Measurements from ENCODE around the gene ITPRIPL2.
A peak's percentile ranks its signal among the peaks of the same experiment; 100 is the strongest.

ITPRIPL2 gene

DNA sequence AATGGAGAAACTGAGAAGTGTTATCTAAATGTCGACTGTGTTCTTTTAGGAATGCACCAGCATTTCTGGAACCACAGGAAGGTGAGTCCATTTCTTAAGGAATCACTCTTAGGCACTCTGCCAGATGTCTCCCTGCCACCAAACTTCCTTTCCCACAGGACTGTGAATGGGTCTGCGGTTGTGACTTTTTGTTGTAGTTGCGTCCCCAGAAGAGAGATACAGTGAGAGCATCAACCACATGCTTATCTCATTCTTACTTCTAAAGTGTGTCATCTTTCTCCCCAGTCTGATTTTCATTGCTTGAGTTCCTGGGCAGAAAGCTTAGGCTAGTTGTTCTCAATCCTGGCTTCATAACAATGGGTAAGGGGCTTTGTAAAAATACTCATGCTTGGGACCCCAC lies 13.4 kb downstream of the ITPRIPL2 start:
- DNase-seq, result no peak

DNA sequence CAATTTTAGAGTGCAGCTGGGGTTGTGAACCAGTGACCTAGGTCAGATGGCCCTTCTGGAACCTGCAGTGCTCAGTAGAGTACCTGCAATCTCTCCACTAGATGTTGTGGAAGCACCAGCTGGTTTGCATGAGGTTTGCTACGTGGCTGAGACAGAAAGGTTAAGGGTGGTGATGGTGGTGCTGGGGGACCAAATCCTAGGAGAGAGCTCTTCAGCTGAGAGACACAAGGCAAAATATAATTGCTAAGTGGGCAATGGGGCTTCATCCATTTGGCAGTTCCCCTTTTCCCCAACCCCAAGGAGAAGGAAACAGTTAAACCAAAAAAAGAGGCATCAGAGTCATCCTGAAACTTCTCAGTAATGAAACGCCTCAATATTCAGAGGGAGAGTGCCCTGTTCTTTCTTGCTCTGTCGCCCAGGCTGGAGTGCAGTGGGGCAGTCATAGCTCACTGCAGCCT lies 13.9 kb downstream of the ITPRIPL2 start:
- DNase-seq, result no peak

- no peak for DNase-seq
Measured at GRCh38 chr16:19128454-19129200, 14.9 kb downstream of the ITPRIPL2 start.

- no peak for DNase-seq
Measured at GRCh38 chr16:19130385-19130784, 16.6 kb downstream of the ITPRIPL2 start.

DNA sequence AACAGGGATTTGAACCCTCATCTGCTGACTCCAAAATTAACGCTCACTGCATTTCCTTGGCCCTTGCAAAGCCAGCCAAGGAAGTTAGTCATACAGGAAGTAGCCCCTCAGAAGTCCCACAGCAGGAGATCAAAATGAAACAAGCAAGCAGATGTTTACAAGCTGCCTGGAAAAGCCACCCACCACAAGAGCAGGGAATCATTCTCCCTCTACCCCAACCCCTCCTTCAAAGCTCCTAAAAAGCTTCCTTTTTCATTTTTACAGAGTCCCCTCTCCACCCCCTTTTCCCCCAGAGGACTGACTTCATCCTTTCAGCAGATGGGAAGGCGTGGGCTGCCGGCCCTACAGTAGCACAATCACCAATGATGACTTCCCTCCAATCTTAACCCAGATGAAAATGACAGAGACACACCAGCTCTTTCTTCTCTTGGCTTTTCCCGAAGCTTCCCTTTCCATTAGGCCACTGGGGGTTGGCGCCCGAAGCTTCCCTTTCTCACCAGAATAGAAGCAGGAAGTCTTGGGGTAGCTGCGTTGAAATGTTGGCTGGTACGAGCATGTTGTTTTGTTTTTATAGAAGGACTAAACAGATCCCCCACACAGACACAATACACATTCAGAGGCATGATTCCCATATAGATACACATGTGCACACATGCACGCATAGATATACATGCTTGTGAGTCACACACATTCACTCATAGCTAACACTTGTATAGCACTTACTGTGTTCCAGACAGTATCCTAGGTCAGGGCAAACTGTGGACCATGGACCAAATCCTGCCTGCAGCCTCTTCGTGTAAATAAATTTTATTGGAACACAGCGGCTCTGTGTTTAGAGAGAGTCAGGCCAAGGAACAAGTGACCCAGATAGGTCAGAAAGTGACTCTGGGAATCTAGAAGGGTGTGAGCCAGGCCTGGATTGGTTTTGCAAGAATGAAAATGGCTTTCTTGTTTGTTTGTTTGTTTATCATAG lies 17.4 kb downstream of the ITPRIPL2 start:
- DNase-seq, result no peak

DNA sequence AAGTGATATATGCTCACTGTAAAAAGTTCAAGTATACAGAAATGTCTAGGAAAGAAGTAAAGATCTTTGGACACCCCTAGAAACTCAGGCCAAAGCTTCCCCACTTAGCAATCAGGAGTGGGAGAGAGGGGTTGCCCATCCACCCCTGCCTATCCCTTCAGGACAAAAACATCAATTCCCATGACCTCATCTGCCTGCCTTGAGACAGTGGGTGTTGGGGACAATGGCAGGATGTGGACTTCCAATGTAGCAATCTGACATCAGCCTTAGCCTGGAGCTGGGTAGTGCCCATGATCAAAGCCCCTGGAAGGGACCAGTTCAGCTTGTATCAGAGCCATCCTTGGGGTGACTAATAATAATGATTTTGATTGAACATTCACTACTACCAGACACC lies 18.1 kb downstream of the ITPRIPL2 start:
- DNase-seq, result no peak

GRCh38 chr16:19132255-19132654 lies 18.5 kb downstream of the ITPRIPL2 start:
- no peak for DNase-seq

GRCh38 chr16:19132898-19133297 lies 19.1 kb downstream of the ITPRIPL2 start:
- DNase-seq, result no peak

DNA sequence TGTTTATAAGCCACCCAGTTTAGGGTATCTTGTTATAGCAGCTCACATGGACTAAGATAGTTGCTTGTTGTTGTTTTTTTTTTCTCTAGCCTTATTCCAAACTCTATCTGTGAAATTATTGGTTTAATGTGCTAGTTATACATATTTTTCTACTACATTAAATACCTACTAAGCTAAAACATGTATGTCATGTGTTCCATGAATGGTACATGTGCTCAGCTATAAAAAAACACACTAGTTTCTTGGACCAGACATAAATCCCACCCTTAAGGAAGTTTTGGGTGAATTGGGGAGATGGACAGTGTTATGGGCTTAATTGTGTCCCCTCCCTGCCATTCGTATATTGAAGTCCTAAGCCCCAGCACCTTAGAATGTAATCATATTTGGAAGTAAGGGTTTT lies 19.8 kb downstream of the ITPRIPL2 start:
- DNase-seq, result no peak

- no peak for DNase-seq
Measured at GRCh38 chr16:19135201-19135842, 21.6 kb downstream of the ITPRIPL2 start.

- DNase-seq, result peak; percentile 13
Measured at GRCh38 chr16:19135896-19136438, 22.2 kb downstream of the ITPRIPL2 start.

- no peak for DNase-seq
Measured at GRCh38 chr16:19136549-19137196, 22.9 kb downstream of the ITPRIPL2 start.

DNA sequence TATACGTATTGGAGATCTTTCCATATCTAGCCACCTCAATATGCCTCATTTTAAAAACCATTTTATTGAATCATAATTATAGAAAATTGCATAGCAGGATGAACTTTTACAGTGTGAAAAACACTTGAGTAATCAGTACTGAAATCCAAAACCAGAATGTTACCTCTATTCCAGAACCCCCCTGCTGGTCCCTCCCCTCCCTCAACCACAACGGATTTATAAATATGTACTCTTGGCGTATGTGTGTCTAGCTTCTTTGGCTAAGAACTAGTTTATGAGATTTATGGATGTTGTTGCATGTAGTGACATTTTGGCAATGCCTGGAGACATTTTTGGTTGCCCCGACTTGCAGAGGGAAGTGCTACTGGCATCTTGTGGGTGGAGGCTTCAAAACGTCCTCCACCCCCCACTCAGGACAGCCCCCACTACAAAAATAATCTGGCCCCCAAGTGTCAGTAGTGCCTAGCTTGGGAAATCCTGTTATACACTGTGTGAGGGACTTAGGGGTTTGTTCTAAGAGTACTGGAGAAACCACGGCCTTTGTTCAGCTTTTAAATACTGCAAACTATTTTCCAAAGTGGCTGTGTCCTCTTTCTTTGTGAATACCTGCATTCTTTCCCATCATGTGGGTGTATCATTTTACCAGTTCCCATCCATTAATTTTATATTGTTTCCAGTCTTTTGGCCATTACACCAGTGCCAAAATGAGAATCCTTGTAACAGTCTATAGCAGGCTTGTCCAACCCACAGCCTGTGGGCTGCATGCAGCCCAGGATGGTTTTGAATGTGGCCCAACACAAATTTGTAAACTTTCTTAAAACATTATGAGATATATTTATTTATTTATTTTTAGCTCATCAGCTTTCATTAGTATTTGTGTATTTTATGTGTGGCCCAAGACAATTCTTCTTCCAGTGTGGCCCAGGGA lies 23.7 kb downstream of the ITPRIPL2 start:
- DNase-seq, result no peak

GRCh38 chr16:19138601-19139000 lies 24.8 kb downstream of the ITPRIPL2 start:
- peak; percentile 76 for DNase-seq

DNA sequence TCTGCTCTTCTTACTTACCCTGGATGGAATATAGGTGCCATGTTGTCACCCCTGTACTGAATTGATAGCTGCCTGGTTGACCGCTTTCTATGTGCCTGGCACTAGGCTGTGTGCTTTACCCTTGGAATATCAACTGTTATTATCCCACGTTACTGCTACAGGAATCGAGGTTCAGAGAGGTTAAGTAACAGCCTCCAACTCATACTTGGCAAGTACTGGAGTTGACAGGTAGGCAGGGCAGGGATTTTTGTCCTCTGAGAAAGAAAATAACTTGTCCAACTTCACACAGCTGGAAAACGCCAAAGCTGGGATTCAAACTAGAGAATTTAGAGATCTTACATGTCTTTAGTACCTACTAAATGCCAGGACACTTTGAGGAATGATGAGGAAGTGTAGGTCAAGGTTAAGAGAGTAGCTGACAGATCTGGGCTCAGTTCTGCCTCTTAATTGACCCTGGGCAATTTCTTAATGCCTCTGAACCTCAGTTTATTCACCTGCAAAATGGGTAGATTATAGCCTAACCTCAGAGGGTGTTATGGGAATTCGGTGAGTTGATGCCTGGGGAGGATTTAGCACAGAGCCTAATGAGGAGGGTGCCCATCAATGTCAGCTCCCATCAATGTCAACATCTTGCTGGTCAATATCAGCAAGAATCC lies 25.8 kb downstream of the ITPRIPL2 start:
- no peak for DNase-seq

DNA sequence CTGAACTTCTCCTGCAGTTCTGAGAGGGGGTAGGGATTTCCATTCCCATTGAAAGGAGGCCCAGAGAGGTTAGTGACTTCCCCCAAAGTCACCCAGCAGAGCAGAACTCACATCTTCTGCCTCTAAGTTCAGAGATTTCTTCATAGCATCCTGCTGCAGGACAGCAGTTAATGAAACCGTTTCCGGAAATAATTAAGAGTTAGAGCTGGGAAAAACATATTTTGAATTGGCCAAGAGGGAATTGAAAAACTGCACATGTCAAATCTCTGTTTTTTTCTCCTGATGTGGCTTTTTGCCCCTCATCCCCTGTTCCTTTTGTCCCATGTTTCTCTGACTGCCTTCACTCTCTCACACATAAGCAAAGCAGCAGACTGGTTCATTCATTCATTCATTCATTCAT lies 26.6 kb downstream of the ITPRIPL2 start:
- no peak for DNase-seq

GRCh38 chr16:19142939-19143598 lies 29.3 kb downstream of the ITPRIPL2 start:
- DNase-seq, result no peak

GRCh38 chr16:19143599-19143956 lies 29.8 kb downstream of the ITPRIPL2 start:
- DNase-seq, result no peak

DNA sequence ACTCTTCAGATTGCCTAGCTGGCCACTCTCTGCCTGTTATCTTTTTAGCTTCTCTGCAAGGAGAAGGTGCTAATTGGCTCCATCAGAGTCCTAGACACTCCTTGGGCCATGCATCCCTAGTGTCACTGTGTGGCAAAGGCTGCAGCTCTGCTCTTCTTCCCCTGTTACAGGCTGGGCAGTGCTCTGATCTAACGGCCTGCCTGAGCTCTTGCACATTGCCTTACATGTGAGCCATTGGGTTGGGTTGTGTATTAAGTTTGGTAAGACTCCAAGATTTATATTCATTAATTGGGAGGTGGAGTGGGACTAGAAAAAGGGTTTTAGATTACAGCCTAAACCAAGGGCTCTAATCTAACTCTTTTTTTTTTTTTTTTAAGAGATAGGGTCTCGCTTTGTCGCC lies 31.2 kb downstream of the ITPRIPL2 start:
- no peak for DNase-seq

- DNase-seq, result no peak
Measured at GRCh38 chr16:19147126-19147525, 33.4 kb downstream of the ITPRIPL2 start.

All from NCI-H1092 (cell line).